GM10248 (cell line): ENCODE measurements around the gene COL15A1.

ENCODE experiments used
- CTCF ChIA-PET: fragments of 300-600 bp; sonication (Branson Sonifier 250); formaldehyde crosslinking; extraction: SDS; loops from one replicate; lab custom pipeline; 2021; ENCODE audit warnings: antibody characterized with exemption; lab: Yijun Ruan, JAX
- POLR2A ChIA-PET: fragments of 350-650 bp; sonication (Branson Sonifier 250); formaldehyde crosslinking; extraction: SDS; loops from one replicate; lab custom pipeline; 2020; ENCODE audit warnings: antibody characterized with exemption; lab: Yijun Ruan, JAX
- DNase-seq: peaks from one replicate; pipeline ENCODE4 v3.0.0; 2012; ENCODE audit errors: extremely low spot score
- CTCF ChIP-seq: IDR thresholded peaks from 2 replicates; pipeline ENCODE4 v1.5.1; 2012; ENCODE audit warnings: mild to moderate bottlenecking, low read depth; ENCODE audit errors: extremely low read depth, missing control alignments, control extremely low read depth

Gene COL15A1

GRCh38 chr9:98957826-98958225 is 14.1 kb downstream of the COL15A1 start:
- CTCF ChIA-PET: interaction anchor here (1.2 kb wide), 1 partner anchor 41 kb away, joined by 4 read pairs; no protein-coding TSS in a partner anchor
- TF ChIP-seq CTCF: no peak
- no peak for DNase-seq
- POLR2A ChIA-PET: no interaction called here

GRCh38 chr9:98958271-98958984 is 14.7 kb downstream of the COL15A1 start:
- DNase-seq: no peak
- ChIA-PET POLR2A (no interaction called here), CTCF (interaction anchor here (0.9 to 3.6 kb wide), 3 partner anchors 15 to 40 kb away, joined by 4 to 11 read pairs (median 4); no protein-coding TSS in a partner anchor)
- TF ChIP-seq CTCF: no peak

GRCh38 chr9:98960409-98960808 is 16.7 kb downstream of the COL15A1 start:
- TF ChIP-seq CTCF: no peak
- no peak for DNase-seq
- ChIA-PET POLR2A (no interaction called here), CTCF (interaction anchor here (3.6 kb wide), 1 partner anchor 15 kb away, joined by 11 read pairs; no protein-coding TSS in a partner anchor)

- DNase-seq: no peak
- ChIA-PET POLR2A (no interaction called here), CTCF (interaction anchor here (3.6 kb wide), 1 partner anchor 14 kb away, joined by 11 read pairs; no protein-coding TSS in a partner anchor)
- no peak for TF ChIP-seq CTCF
Measured at GRCh38 chr9:98961513-98962180, 17.9 kb downstream of the COL15A1 start.

- ChIA-PET CTCF (no interaction called here), POLR2A (no interaction called here)
- TF ChIP-seq CTCF: no peak
- DNase-seq: no peak
Measured at GRCh38 chr9:98962181-98962560, 18.5 kb downstream of the COL15A1 start.

GRCh38 chr9:98962861-98963260 is 19.2 kb downstream of the COL15A1 start:
- DNase-seq: no peak
- TF ChIP-seq CTCF: no peak
- ChIA-PET CTCF (no interaction called here), POLR2A (no interaction called here)
